NAMALWA (cell line): ENCODE data around the gene CACNA1S.

Experiments used
- DNase-seq: peaks from one replicate; pipeline ENCODE4 v3.0.0-alpha.2; 2015; ENCODE audit warnings: low spot score

The CACNA1S gene

GRCh38 chr1:201116091-201116490 is 3.9 kb upstream of the CACNA1S start:
- DNase-seq, result no peak

- no peak for DNase-seq
Observed at GRCh38 chr1:201115390-201115937, 3.2 kb upstream of the CACNA1S start.

- DNase-seq, result peak; percentile 87
Observed at GRCh38 chr1:201114245-201115131, 2.3 kb upstream of the CACNA1S start.

- DNase-seq, result no peak
Observed at GRCh38 chr1:201113451-201114244, 1.4 kb upstream of the CACNA1S start.

GRCh38 chr1:201112926-201113325 is 700 bp upstream of the CACNA1S start:
- no peak for DNase-seq

GRCh38 chr1:201111672-201112071 is 554 bp downstream of the CACNA1S start:
- DNase-seq, result no peak

GRCh38 chr1:201111156-201111555 is 1.1 kb downstream of the CACNA1S start:
- no peak for DNase-seq

- DNase-seq, result no peak
Observed at GRCh38 chr1:201110616-201111015, 1.6 kb downstream of the CACNA1S start.

- no peak for DNase-seq
Observed at GRCh38 chr1:201110138-201110537, 2.1 kb downstream of the CACNA1S start.

GRCh38 chr1:201109651-201110050 is 2.6 kb downstream of the CACNA1S start:
- no peak for DNase-seq

- DNase-seq, result no peak
Observed at GRCh38 chr1:201108614-201109013, 3.6 kb downstream of the CACNA1S start.

GRCh38 chr1:201105688-201106087 is 6.5 kb downstream of the CACNA1S start:
- DNase-seq, result no peak

GRCh38 chr1:201104141-201104540 is 8.1 kb downstream of the CACNA1S start:
- DNase-seq, result no peak

GRCh38 chr1:201103666-201104065 is 8.6 kb downstream of the CACNA1S start:
- DNase-seq, result no peak

GRCh38 chr1:201100169-201100930 is 11.9 kb downstream of the CACNA1S start:
- DNase-seq, result no peak

GRCh38 chr1:201098992-201099677 is 13.1 kb downstream of the CACNA1S start:
- no peak for DNase-seq

GRCh38 chr1:201096977-201097856 is 15.0 kb downstream of the CACNA1S start:
- DNase-seq, result no peak

- peak; percentile 65 for DNase-seq
Observed at GRCh38 chr1:201096041-201096461, 16.2 kb downstream of the CACNA1S start.

GRCh38 chr1:201095581-201095980 is 16.6 kb downstream of the CACNA1S start:
- DNase-seq, result no peak

- DNase-seq, result no peak
Observed at GRCh38 chr1:201094832-201095231, 17.4 kb downstream of the CACNA1S start.
